ENCODE results near the gene CTNNBIP1. TPM values are rescaled to one million over a fixed set of nuclear protein-coding genes. Genes with fewer than 3 reads are reported as not detected.
A peak's percentile ranks its signal among the peaks of the same experiment; 100 is the strongest.

The CTNNBIP1 gene
- total and polyA plus RNA-seq, 4 experiments from 2014 or later = 6.3 to 10.1 (median 9.5) TPM

DNA sequence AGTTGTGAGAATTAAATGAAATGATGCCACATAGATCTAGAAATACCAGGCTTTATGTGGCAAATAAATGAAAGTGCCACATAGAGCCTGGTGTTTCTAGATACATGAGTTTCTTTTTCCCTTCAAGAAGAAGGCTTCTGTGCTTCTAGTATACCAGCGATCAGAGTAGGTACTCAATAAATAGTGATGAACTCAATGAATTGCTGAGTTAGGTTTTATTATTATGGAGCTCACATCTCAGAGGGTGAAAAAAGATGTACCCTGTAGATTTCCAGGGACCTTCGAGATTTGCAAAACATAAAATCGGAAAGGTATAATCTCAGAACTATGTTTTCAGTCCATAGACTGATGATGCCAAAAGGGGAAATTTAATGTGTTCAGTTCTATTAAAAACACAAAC is 84.0 kb downstream of the CTNNBIP1 start:
- intact Hi-C loops (cut with micrococcal nuclease) = loop anchor here (5.0 kb wide), 1 partner anchor 109 kb away; no protein-coding TSS in a partner anchor
- Mint-ChIP-seq H3K4me3 (peak overlapping the region in 6 of 8 donors; percentile 73 to 86 (median 78)), H3K9me3 (peaks cover 0 to 5% (median 0%) of the 10 kb centered on the region in 8 donors), H3K36me3 (peaks cover 0 to 7% of the 10 kb centered on the region in 2 donors), H3K27me3 (no peaks in the 10 kb centered on the region), H3K27ac (peak overlapping the region; percentile 76 to 97 (median 90)), H3K4me1 (peaks cover 22 to 52% (median 32%) of the 10 kb centered on the region in 4 donors)
- Histone ChIP-seq H3K4me3 (ENCODE audit: low read length in 2 of 2) (no peak overlapping the region), H3K4me1 (ENCODE audit: insufficient read depth, low read length) (peaks cover 36% of the 10 kb centered on the region), H3K27me3 (ENCODE audit: insufficient read depth, low read length) (no peaks in the 10 kb centered on the region), H3K9me3 (ENCODE audit: control insufficient read depth in 1 of 2, low read length in 2 of 2) (no peaks in the 10 kb centered on the region), H3K36me3 (ENCODE audit: insufficient read depth, low read length) (no peaks in the 10 kb centered on the region), H3K27ac (ENCODE audit: low read depth, low read length) (no peak overlapping the region)
- POLR2A ChIA-PET (ENCODE audit: partially characterized antibody) = interaction anchor here (0.9 to 1.4 kb wide), 5 partner anchors 24 to 197 kb away, joined by 3 to 5 read pairs (median 4); no protein-coding TSS in a partner anchor
- DNase-seq = no peak
- CTCF ChIA-PET (ENCODE audit: partially characterized antibody) = interaction anchor here (1.0 to 5.4 kb wide), 3 partner anchors 40 to 49 kb away, joined by 3 to 34 read pairs (median 3); no protein-coding TSS in a partner anchor

DNA sequence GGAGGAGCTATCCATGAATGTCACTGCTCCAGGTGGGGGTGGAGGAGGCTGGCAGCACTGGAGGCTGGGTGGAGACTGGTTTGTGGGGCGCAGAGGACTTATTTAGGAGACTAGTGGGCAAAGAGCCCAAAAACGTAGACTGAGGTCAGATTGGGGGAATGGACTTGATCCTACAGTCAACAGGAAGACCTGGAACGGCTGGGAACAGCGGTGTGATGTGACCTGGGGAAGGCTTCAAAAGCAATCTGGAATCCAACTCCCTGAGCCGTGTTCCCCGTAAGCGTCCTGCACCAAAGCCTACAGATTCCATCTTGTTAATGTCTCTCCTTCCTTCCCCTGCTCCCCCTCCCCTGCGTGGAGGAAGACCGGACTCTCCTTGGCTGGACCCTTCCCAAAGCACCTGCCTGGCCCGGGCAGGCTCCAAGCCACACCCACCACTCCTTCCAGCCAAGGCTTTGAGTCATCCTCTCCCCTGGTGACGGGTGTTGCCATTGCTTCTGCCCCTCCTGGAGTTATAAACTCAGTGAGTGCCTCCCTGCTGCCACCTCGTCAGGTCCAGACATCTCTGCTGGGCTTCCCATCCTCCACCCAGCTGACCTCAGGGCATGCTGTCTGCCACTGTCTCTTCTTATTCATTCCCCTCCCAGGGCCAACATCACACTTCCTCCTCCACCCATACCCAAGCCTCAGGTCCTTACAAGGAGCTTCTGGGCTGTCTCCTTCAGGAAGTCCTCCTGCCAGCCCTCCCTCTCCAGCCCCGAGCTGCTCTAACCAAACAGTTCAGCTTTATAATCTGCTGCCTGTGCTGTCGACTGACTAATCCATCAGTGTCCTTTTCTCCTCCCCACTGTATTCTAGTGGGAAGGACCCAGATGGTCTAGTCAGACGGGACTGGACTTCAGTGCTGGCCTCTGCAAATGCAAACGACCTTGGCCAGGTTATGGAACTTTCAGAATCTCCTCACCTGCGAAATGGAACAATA is 84.7 kb downstream of the CTNNBIP1 start:
- peak overlapping the region; percentile 74 to 86 (median 82) for H3K4me3 Mint-ChIP-seq
- CTCF ChIA-PET (ENCODE audit: partially characterized antibody) = interaction anchor here (1.2 to 5.4 kb wide), 2 partner anchors 40 to 50 kb away, joined by 3 to 34 read pairs; no protein-coding TSS in a partner anchor
- peaks cover 0 to 5% (median 0%) of the 10 kb centered on the region in 8 donors for H3K9me3 Mint-ChIP-seq
- Histone ChIP-seq H3K36me3 (ENCODE audit: insufficient read depth, low read length) (no peaks in the 10 kb centered on the region), H3K9me3 (ENCODE audit: control insufficient read depth in 1 of 2, low read length in 2 of 2) (no peaks in the 10 kb centered on the region), H3K27ac (ENCODE audit: low read depth, low read length) (peak overlapping the region; percentile 23), H3K27me3 (ENCODE audit: insufficient read depth, low read length) (no peaks in the 10 kb centered on the region), H3K4me3 (ENCODE audit: low read length in 2 of 2) (peak overlapping the region in 1 of 2 donors; percentile 28), H3K4me1 (ENCODE audit: insufficient read depth, low read length) (peaks cover 43% of the 10 kb centered on the region)
- DNase-seq = peak; percentile 21 to 82 (median 32)
- peak overlapping the region; percentile 76 to 97 (median 90) for H3K27ac Mint-ChIP-seq
- H3K4me1 Mint-ChIP-seq = peaks cover 25 to 59% (median 37%) of the 10 kb centered on the region in 4 donors
- intact Hi-C loops (cut with micrococcal nuclease) = loop anchor here (2.0 to 5.0 kb wide), 2 partner anchors 41 to 108 kb away; no protein-coding TSS in a partner anchor
- H3K27me3 Mint-ChIP-seq = no peaks in the 10 kb centered on the region
- H3K36me3 Mint-ChIP-seq = peaks cover 0 to 7% of the 10 kb centered on the region in 2 donors
- POLR2A ChIA-PET (ENCODE audit: partially characterized antibody) = interaction anchor here (0.9 to 1.8 kb wide), 6 partner anchors 23 to 196 kb away, joined by 3 to 5 read pairs (median 4); partner anchors contain the start of gene PIK3CD

DNA sequence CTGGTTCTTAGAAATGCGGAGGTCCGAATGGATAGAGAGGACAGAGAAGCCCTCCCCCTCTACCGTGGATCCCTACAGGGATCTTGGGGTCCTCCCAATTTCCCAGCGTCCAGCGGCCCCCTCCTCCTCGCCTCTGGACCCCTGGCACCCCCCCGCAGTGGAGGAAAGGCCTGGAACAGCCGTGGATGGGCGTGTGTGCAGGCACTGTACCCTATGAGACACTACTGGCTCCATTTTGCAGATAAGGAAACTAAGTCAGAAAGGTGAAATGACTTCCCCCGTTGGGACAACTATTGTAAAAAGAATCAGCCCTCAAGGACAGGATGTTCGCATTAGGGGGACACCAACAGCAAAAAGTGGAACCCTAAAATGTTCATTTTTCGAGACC is 85.4 kb downstream of the CTNNBIP1 start:
- Mint-ChIP-seq H3K27me3 (no peaks in the 10 kb centered on the region), H3K36me3 (peaks cover 0 to 7% of the 10 kb centered on the region in 2 donors), H3K27ac (peak overlapping the region; percentile 87 to 97 (median 90)), H3K4me3 (peak overlapping the region; percentile 74 to 86 (median 82)), H3K9me3 (peaks cover 0 to 5% (median 0%) of the 10 kb centered on the region in 8 donors), H3K4me1 (peaks cover 25 to 65% (median 41%) of the 10 kb centered on the region in 4 donors)
- ChIA-PET POLR2A (ENCODE audit: partially characterized antibody) (interaction anchor here (1.4 to 1.8 kb wide), 2 partner anchors 108 to 173 kb away, joined by 4 to 5 read pairs; partner anchors contain the start of gene PIK3CD), CTCF (ENCODE audit: partially characterized antibody) (no interaction called here)
- intact Hi-C loops (cut with micrococcal nuclease) = loop anchor here (2.0 to 5.0 kb wide), 2 partner anchors 42 to 107 kb away; no protein-coding TSS in a partner anchor
- Histone ChIP-seq H3K9me3 (ENCODE audit: control insufficient read depth in 1 of 2, low read length in 2 of 2) (no peaks in the 10 kb centered on the region), H3K4me1 (ENCODE audit: insufficient read depth, low read length) (peaks cover 50% of the 10 kb centered on the region), H3K4me3 (ENCODE audit: low read length in 2 of 2) (peak overlapping the region in 1 of 2 donors; percentile 64), H3K27ac (ENCODE audit: low read depth, low read length) (peak overlapping the region; percentile 33), H3K27me3 (ENCODE audit: insufficient read depth, low read length) (no peaks in the 10 kb centered on the region), H3K36me3 (ENCODE audit: insufficient read depth, low read length) (no peaks in the 10 kb centered on the region)
- DNase-seq = no peak

DNA sequence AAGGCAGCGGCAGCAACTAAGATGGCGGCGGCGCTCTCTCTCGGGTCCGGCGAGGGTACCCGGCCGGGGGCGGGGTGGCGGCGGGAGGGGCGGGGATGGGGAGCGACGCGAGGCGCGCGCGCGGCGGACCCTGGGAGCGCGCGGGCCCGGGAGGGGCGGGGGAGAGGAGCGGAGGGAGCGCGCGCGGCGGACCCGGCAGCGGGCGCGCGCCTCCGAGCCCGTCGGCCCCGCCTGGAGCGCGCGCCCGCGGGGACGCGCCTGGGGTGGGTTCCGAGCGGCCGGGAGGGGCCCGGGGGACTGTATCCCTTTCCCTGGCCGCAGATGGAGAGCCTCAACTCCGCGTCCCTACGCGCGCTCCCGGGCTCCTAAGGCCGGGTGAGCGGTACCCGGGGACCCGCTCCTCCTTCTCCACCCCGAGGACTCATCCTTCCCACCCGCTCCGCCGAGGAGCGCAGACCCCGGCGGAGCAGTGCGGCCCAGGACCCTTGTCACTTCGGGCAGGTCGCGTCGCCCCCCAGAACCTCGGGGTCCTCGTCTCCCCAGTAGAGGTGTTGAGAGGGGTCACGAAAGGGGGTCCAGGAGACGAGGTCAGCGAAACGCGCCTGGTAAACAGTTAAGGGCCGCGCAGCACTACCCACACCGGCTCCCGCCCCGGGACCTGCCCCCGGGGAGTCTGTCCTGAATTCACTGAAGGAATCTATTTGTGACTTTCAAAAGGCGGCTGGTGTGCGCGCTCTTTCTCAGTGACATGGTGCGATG is 85.9 kb downstream of the CTNNBIP1 start, which contains the start of gene CLSTN1:
TSS of gene CLSTN1 (minus strand) at position 23 of the 759 bp plus-strand sequence. CDS start 232 bp downstream, outside the sequence.
- Mint-ChIP-seq H3K4me1 (peaks cover 25 to 68% (median 41%) of the 10 kb centered on the region in 4 donors), H3K36me3 (peaks cover 0 to 7% of the 10 kb centered on the region in 2 donors), H3K27me3 (no peaks in the 10 kb centered on the region), H3K9me3 (peaks cover 0 to 5% (median 0%) of the 10 kb centered on the region in 8 donors), H3K4me3 (peak within 1 kb of the TSS; percentile 94 to 99 (median 97)), H3K27ac (peak within 1 kb of the TSS; percentile 90 to 97 (median 96))
- Histone ChIP-seq H3K27ac (ENCODE audit: low read depth, low read length) (peak within 1 kb of the TSS; percentile 55), H3K9me3 (ENCODE audit: control insufficient read depth in 1 of 2, low read length in 2 of 2) (no peaks in the 10 kb centered on the region), H3K27me3 (ENCODE audit: insufficient read depth, low read length) (no peaks in the 10 kb centered on the region), H3K4me3 (ENCODE audit: low read length in 2 of 2) (peak within 1 kb of the TSS; percentile 73 to 76), H3K36me3 (ENCODE audit: insufficient read depth, low read length) (no peaks in the 10 kb centered on the region), H3K4me1 (ENCODE audit: insufficient read depth, low read length) (peaks cover 55% of the 10 kb centered on the region)
- ChIA-PET CTCF (ENCODE audit: partially characterized antibody) (no interaction called here), POLR2A (ENCODE audit: partially characterized antibody) (interaction anchor here (0.6 to 1.8 kb wide), 3 partner anchors 22 to 194 kb away, joined by 3 to 8 read pairs (median 4); partner anchors contain the start of gene PIK3CD)
- DNase-seq = peak; percentile 85 to 92 (median 86)
- intact Hi-C loops (cut with micrococcal nuclease) = loop anchor here (1.0 to 2.0 kb wide), 5 partner anchors 40 to 236 kb away; partner anchors contain the start of genes TMEM201 and UBE4B

DNA sequence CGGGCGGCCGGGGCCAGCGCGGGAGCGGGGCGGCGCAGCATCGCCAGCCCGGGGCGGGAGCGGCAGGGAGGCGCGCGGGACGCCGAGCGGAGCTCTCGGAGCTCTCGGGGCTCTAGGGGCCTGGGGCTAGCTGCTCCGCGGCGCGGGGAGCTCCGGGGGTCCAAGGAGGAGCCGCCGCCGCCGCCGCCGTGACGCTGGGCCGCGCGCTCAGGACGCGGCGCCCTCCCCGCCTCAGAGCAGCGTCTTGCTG is 86.5 kb downstream of the CTNNBIP1 start:
- Mint-ChIP-seq H3K27me3 (no peaks in the 10 kb centered on the region), H3K9me3 (peaks cover 0 to 5% (median 0%) of the 10 kb centered on the region in 8 donors), H3K4me1 (peaks cover 25 to 71% (median 41%) of the 10 kb centered on the region in 4 donors), H3K27ac (no peak overlapping the region), H3K4me3 (peak overlapping the region; percentile 39 to 82 (median 59)), H3K36me3 (peaks cover 0 to 7% of the 10 kb centered on the region in 2 donors)
- Histone ChIP-seq H3K4me3 (ENCODE audit: low read length in 2 of 2) (peak overlapping the region in 1 of 2 donors; percentile 76), H3K27me3 (ENCODE audit: insufficient read depth, low read length) (no peaks in the 10 kb centered on the region), H3K27ac (ENCODE audit: low read depth, low read length) (peak overlapping the region; percentile 55), H3K9me3 (ENCODE audit: control insufficient read depth in 1 of 2, low read length in 2 of 2) (no peaks in the 10 kb centered on the region), H3K36me3 (ENCODE audit: insufficient read depth, low read length) (no peaks in the 10 kb centered on the region), H3K4me1 (ENCODE audit: insufficient read depth, low read length) (peaks cover 55% of the 10 kb centered on the region)
- CTCF ChIA-PET (ENCODE audit: partially characterized antibody) = no interaction called here
- no peak for DNase-seq
- POLR2A ChIA-PET (ENCODE audit: partially characterized antibody) = interaction anchor here (0.6 to 1.8 kb wide), 4 partner anchors 21 to 194 kb away, joined by 3 to 8 read pairs (median 4); partner anchors contain the start of gene PIK3CD
- intact Hi-C loops (cut with micrococcal nuclease) = loop anchor here (1.0 to 2.0 kb wide), 4 partner anchors 39 to 235 kb away; partner anchors contain the start of genes TMEM201 and UBE4B
